ENCODE measurements around the gene MYO6.
A peak's percentile ranks its signal among the peaks of the same experiment; 100 is the strongest.

MYO6 gene

DNA sequence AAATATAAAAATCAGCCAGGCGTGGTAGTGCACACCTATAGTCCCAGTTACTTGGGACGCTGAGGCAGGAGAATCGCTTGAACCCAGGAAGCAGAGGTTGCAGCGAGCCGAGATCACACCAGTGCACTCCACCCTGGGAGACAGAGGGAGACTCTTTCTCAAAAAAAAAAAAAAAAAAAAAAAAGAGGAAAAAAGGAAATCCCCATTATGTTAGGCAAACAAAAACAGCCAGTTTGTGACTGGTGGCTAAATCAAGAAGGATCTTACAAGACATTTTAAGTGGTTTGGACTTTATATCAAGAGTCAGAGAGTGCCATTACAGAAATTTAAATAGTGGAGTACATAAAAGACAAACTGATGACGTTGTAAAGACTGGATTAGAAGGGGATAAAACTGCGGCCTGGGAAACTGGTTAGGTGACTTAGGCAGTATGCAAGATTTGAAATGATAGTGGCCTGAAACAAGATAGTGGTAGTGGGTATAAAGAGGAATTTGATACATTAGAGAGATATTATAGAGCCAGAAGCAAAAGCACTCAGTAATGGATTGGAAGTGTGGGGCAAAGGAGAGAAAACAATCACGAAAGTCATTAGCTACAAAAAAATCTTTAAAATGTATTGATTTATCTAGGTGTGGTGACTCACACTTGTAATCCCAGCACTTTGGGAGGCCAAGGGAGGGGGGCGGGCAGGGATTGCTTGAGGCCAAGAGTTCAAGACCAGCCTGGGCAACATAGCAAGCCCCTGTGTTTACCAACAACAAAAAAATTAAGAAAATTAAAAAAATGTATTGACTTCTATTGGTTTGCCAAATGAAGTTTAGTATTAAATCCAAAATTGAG is 1.7 kb upstream of the MYO6 start:
- no peaks in the 10 kb centered on the region for H3K27me3 ChIP-seq (ENCODE audit: control insufficient read depth, insufficient read depth, low read length)
- H3K4me1 ChIP-seq (ENCODE audit: control insufficient read depth, insufficient read depth, low read length) = 0 out of 2 replicates have a peak, but pooled peaks cover 3% of the 10 kb centered on the region
- H3K4me3 ChIP-seq (ENCODE audit: low read depth, low read length) = no peak overlapping the region
- no peaks in the 10 kb centered on the region for H3K9me3 ChIP-seq (ENCODE audit: control insufficient read depth, insufficient read depth, low read length)
- no peak overlapping the region for H3K27ac ChIP-seq (ENCODE audit: low read depth, low read length)
- no peaks in the 10 kb centered on the region for H3K36me3 ChIP-seq (ENCODE audit: control insufficient read depth, insufficient read depth, low read length)
- no peak overlapping the region for H3K9ac ChIP-seq (ENCODE audit: low read depth, low read length)

DNA sequence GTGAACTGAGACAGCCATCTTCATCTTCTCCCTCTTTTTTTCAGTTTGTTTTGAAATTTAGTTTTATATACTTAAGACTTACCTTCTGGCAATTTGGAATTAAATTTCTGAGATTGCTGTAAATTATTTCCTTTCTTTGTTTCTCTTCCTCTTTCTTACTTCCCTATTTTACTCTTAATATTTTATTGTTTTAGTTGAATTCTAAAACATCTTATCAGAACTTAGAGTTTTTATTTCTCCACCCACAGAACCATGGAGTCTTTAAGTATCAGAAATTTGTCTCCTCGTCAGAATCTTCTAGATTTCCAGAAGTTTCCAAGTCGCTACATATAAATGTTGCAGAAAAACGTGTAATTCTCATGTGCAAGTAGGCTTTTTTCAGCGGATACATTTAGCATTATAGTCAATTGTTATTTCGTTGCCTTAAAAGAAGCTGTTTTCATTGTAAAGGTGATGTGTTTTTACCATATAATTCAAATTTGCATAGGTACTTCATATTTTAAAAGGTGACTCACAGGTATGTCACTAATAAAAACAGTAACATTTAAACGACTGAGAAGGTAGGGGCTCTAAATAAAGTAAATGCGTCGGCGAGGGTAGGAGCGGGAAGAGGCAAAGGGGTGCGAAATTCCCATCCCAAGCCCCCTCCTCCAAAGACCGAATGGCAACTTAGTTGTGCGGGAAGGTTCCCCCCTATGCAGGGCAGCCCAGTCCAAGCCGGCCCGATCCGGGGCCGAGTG is 866 bp upstream of the MYO6 start:
- H3K4me3 ChIP-seq (ENCODE audit: low read depth, low read length) = peak overlapping the region; percentile 86
- 0 out of 2 replicates have a peak, but pooled peaks cover 3% of the 10 kb centered on the region for H3K4me1 ChIP-seq (ENCODE audit: control insufficient read depth, insufficient read depth, low read length)
- H3K27me3 ChIP-seq (ENCODE audit: control insufficient read depth, insufficient read depth, low read length) = no peaks in the 10 kb centered on the region
- H3K9me3 ChIP-seq (ENCODE audit: control insufficient read depth, insufficient read depth, low read length) = no peaks in the 10 kb centered on the region
- no peaks in the 10 kb centered on the region for H3K36me3 ChIP-seq (ENCODE audit: control insufficient read depth, insufficient read depth, low read length)
- H3K9ac ChIP-seq (ENCODE audit: low read depth, low read length) = peak overlapping the region; percentile 93
- H3K27ac ChIP-seq (ENCODE audit: low read depth, low read length) = peak overlapping the region; percentile 92

DNA sequence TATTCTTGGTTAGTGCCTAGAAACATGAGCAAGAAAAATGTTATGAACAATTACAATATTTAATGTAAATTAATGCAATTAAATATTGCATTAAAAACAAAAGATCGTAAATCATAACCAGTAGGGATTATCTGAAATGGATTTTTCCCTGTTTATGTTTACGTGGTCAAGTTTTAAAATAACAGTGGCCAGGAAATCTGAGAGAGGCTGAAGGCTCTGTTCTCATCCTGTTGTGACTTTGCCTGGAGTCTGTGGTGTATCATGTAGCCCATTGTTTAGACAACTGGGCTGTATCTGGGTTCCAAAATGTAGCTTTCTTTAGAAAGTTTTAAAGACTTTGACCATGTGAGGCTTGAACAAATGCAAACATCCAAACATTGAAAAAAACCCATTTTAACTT is 2.4 kb downstream of the MYO6 start:
- Histone ChIP-seq H3K27ac (ENCODE audit: low read depth, low read length) (no peak overlapping the region), H3K4me1 (ENCODE audit: control insufficient read depth, insufficient read depth, low read length) (0 out of 2 replicates have a peak, but pooled peaks cover 3% of the 10 kb centered on the region), H3K36me3 (ENCODE audit: control insufficient read depth, insufficient read depth, low read length) (no peaks in the 10 kb centered on the region), H3K9me3 (ENCODE audit: control insufficient read depth, insufficient read depth, low read length) (no peaks in the 10 kb centered on the region), H3K4me3 (ENCODE audit: low read depth, low read length) (no peak overlapping the region), H3K9ac (ENCODE audit: low read depth, low read length) (no peak overlapping the region), H3K27me3 (ENCODE audit: control insufficient read depth, insufficient read depth, low read length) (no peaks in the 10 kb centered on the region)

DNA sequence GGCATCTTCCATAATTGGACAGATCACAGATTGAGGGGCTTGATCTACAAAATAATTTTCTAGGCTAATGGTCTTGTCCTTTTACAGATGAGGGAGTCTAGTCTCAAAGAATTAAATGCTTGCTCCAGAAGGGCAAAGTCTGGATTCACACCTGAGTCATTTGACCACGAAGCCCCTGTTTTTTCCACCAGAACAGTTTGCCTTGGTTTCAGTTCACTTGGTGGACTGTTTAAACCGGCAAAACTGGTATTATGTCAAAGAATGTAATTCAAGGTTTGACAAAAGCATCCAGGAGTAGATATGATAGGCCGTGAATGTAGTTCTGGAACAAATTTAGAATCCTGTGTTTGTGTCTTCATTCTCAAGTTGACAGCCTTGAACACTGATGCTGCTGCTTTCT is 3.3 kb downstream of the MYO6 start:
- no peaks in the 10 kb centered on the region for H3K9me3 ChIP-seq (ENCODE audit: control insufficient read depth, insufficient read depth, low read length)
- H3K9ac ChIP-seq (ENCODE audit: low read depth, low read length) = no peak overlapping the region
- no peaks in the 10 kb centered on the region for H3K36me3 ChIP-seq (ENCODE audit: control insufficient read depth, insufficient read depth, low read length)
- no peak overlapping the region for H3K27ac ChIP-seq (ENCODE audit: low read depth, low read length)
- no peak overlapping the region for H3K4me3 ChIP-seq (ENCODE audit: low read depth, low read length)
- no peaks in the 10 kb centered on the region for H3K27me3 ChIP-seq (ENCODE audit: control insufficient read depth, insufficient read depth, low read length)
- 0 out of 2 replicates have a peak, but pooled peaks cover 3% of the 10 kb centered on the region for H3K4me1 ChIP-seq (ENCODE audit: control insufficient read depth, insufficient read depth, low read length)

DNA sequence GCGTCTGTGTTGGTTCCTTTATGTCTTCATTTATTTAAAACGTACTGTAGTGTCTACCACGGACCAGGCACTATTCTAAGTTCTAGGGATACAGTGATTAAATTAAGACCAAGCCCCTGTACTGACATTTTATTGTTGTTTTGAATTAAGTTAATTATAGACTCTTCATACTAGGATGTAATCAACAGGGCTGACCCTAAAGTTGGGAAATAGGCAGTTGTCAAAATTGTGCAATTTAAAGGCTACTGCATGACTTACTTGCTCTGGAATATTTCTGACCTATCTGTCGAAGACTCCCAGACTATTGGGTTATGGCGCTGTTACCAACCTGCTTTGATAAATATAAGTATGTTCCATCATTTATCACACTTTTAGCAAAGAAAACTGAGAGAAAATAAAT is 6.7 kb downstream of the MYO6 start:
- H3K27me3 ChIP-seq (ENCODE audit: control insufficient read depth, insufficient read depth, low read length) = no peaks in the 10 kb centered on the region
- no peaks in the 10 kb centered on the region for H3K36me3 ChIP-seq (ENCODE audit: control insufficient read depth, insufficient read depth, low read length)
- no peak overlapping the region for H3K9ac ChIP-seq (ENCODE audit: low read depth, low read length)
- no peak overlapping the region for H3K27ac ChIP-seq (ENCODE audit: low read depth, low read length)
- no peaks in the 10 kb centered on the region for H3K9me3 ChIP-seq (ENCODE audit: control insufficient read depth, insufficient read depth, low read length)
- no peak overlapping the region for H3K4me3 ChIP-seq (ENCODE audit: low read depth, low read length)
- H3K4me1 ChIP-seq (ENCODE audit: control insufficient read depth, insufficient read depth, low read length) = 0 out of 2 replicates have a peak, but pooled peaks cover 7% of the 10 kb centered on the region

DNA sequence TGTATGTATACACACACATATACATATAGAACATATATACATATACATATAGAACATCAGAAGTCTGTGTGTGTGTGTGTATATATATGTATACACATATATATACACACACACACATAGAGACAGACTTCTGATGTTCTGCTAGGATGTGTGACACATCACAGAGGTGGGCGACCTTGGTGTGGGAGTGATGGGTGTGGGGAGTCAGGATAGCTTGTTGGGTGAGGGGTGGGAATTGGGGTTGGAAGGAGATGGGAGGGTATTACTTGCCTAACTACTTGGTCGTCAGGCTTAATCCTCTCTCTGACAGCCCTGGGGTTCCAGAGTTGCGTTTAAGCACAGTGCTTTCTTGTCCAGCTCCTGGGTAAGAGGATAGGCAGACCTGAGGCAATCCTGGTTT is 8.3 kb downstream of the MYO6 start:
- no peaks in the 10 kb centered on the region for H3K9me3 ChIP-seq (ENCODE audit: control insufficient read depth, insufficient read depth, low read length)
- H3K4me3 ChIP-seq (ENCODE audit: low read depth, low read length) = no peak overlapping the region
- H3K27ac ChIP-seq (ENCODE audit: low read depth, low read length) = no peak overlapping the region
- H3K9ac ChIP-seq (ENCODE audit: low read depth, low read length) = no peak overlapping the region
- H3K27me3 ChIP-seq (ENCODE audit: control insufficient read depth, insufficient read depth, low read length) = no peaks in the 10 kb centered on the region
- H3K36me3 ChIP-seq (ENCODE audit: control insufficient read depth, insufficient read depth, low read length) = no peaks in the 10 kb centered on the region
- 0 out of 2 replicates have a peak, but pooled peaks cover 7% of the 10 kb centered on the region for H3K4me1 ChIP-seq (ENCODE audit: control insufficient read depth, insufficient read depth, low read length)

DNA sequence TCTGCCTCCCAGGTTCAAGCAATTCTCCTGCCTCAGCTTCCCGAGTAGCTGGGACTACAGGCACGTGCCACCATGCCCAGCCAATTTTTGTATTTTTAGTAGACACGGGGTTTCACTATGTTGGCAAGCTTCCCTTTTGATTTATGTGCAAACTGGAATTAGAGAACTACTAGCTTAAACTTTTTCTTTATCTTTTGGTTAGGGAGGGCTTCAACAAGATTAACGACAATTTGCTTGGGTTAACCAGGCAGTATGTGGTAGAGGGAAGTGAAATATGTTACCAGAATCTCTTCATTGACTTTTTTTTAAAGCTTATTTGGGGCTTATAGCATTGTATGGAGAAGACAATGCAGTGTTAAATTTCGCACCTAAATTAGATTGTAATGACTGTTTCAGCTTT is 9.0 kb downstream of the MYO6 start:
- H3K9ac ChIP-seq (ENCODE audit: low read depth, low read length) = no peak overlapping the region
- H3K36me3 ChIP-seq (ENCODE audit: control insufficient read depth, insufficient read depth, low read length) = no peaks in the 10 kb centered on the region
- 0 out of 2 replicates have a peak, but pooled peaks cover 7% of the 10 kb centered on the region for H3K4me1 ChIP-seq (ENCODE audit: control insufficient read depth, insufficient read depth, low read length)
- H3K27me3 ChIP-seq (ENCODE audit: control insufficient read depth, insufficient read depth, low read length) = no peaks in the 10 kb centered on the region
- H3K27ac ChIP-seq (ENCODE audit: low read depth, low read length) = no peak overlapping the region
- no peaks in the 10 kb centered on the region for H3K9me3 ChIP-seq (ENCODE audit: control insufficient read depth, insufficient read depth, low read length)
- no peak overlapping the region for H3K4me3 ChIP-seq (ENCODE audit: low read depth, low read length)

DNA sequence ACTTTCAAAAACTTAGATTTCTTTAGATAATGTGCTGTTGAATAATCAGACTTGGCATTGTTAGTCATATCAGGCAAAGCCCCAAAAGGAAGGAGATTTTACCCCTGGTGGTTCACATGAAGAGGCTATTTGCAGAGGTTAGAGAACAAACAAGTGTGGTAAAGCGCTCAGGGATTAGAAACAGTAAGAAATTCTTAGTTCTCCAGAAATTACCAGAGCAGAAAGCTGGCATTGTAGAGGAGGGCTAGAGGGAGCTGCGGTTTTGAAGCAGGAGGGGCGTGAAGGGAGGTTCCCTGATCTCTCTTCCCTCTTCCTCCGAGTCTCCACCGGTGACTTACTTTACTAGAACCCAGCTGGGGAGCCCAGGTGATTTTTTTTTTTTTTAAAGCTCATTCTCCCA is 10.2 kb downstream of the MYO6 start:
- H3K9ac ChIP-seq (ENCODE audit: low read depth, low read length) = no peak overlapping the region
- H3K9me3 ChIP-seq (ENCODE audit: control insufficient read depth, insufficient read depth, low read length) = no peaks in the 10 kb centered on the region
- H3K4me3 ChIP-seq (ENCODE audit: low read depth, low read length) = no peak overlapping the region
- no peak overlapping the region for H3K27ac ChIP-seq (ENCODE audit: low read depth, low read length)
- no peaks in the 10 kb centered on the region for H3K27me3 ChIP-seq (ENCODE audit: control insufficient read depth, insufficient read depth, low read length)
- 0 out of 2 replicates have a peak, but pooled peaks cover 7% of the 10 kb centered on the region for H3K4me1 ChIP-seq (ENCODE audit: control insufficient read depth, insufficient read depth, low read length)
- H3K36me3 ChIP-seq (ENCODE audit: control insufficient read depth, insufficient read depth, low read length) = 0 out of 2 replicates have a peak, but pooled peaks cover 2% of the 10 kb centered on the region

DNA sequence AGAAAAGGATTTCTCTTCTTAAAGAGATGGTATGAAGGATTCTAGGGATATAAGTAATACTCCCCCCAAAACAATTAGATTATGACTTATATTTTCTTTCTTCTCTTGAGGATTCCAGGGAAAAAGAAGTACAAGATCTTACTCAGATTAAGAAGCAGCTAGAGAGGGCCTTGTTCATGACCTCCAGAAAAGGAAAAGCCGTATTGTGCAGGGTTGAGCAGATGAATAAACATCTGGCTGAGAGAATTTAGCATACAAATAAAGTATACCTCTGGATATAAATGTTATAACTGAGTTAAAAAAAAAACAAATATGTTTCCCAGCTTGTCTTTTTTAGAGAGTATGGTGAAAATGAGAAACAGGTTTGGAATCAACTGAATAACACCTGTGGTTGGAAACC is 11.3 kb downstream of the MYO6 start:
- H3K9me3 ChIP-seq (ENCODE audit: control insufficient read depth, insufficient read depth, low read length) = no peaks in the 10 kb centered on the region
- H3K36me3 ChIP-seq (ENCODE audit: control insufficient read depth, insufficient read depth, low read length) = 0 out of 2 replicates have a peak, but pooled peaks cover 5% of the 10 kb centered on the region
- H3K9ac ChIP-seq (ENCODE audit: low read depth, low read length) = no peak overlapping the region
- no peak overlapping the region for H3K4me3 ChIP-seq (ENCODE audit: low read depth, low read length)
- H3K4me1 ChIP-seq (ENCODE audit: control insufficient read depth, insufficient read depth, low read length) = 0 out of 2 replicates have a peak, but pooled peaks cover 7% of the 10 kb centered on the region
- H3K27ac ChIP-seq (ENCODE audit: low read depth, low read length) = no peak overlapping the region
- no peaks in the 10 kb centered on the region for H3K27me3 ChIP-seq (ENCODE audit: control insufficient read depth, insufficient read depth, low read length)

DNA sequence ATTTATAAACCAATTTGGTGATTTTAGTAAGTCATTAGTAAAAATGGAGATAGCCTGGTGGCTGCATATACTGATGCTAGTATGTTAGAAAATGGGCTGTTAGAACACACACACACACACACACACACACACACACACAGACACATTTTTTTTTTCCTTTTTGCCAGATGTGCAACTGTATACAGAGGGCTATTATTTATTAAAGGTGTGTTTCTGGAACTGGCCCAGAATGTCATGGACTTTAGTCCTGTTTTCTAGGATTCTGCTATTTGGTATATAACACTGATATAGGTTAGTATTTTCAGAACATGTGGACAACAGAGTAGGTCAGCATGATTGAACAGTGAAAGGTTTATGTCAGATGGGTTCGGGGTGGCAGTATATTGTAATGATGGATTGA is 12.4 kb downstream of the MYO6 start:
- H3K9ac ChIP-seq (ENCODE audit: low read depth, low read length) = no peak overlapping the region
- no peaks in the 10 kb centered on the region for H3K9me3 ChIP-seq (ENCODE audit: control insufficient read depth, insufficient read depth, low read length)
- no peak overlapping the region for H3K27ac ChIP-seq (ENCODE audit: low read depth, low read length)
- H3K36me3 ChIP-seq (ENCODE audit: control insufficient read depth, insufficient read depth, low read length) = 0 out of 2 replicates have a peak, but pooled peaks cover 5% of the 10 kb centered on the region
- no peak overlapping the region for H3K4me3 ChIP-seq (ENCODE audit: low read depth, low read length)
- 0 out of 2 replicates have a peak, but pooled peaks cover 7% of the 10 kb centered on the region for H3K4me1 ChIP-seq (ENCODE audit: control insufficient read depth, insufficient read depth, low read length)
- no peaks in the 10 kb centered on the region for H3K27me3 ChIP-seq (ENCODE audit: control insufficient read depth, insufficient read depth, low read length)

DNA sequence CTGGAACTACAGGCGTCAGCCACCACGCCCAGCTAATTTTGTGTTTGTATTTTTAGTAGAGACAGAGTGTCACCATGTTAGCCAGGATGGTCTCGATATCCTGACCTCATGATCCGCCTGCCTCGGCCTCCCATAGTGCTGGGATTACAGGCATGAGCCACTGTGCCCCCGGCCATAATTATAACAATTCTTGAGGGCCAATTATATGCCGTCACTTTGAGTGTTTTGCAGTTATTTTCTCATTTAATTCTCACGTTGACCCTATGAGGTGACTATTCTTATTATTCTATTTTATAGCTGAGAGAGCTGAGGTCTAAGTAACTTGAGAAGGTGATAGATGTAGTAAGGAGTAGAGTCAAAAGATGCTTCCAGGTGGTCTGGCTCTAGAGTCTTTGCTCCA is 13.0 kb downstream of the MYO6 start:
- H3K27ac ChIP-seq (ENCODE audit: low read depth, low read length) = no peak overlapping the region

More for the DNA sequence above, 13.0 kb downstream of the MYO6 start:
- Histone ChIP-seq H3K36me3 (ENCODE audit: control insufficient read depth, insufficient read depth, low read length) (0 out of 2 replicates have a peak, but pooled peaks cover 5% of the 10 kb centered on the region), H3K9me3 (ENCODE audit: control insufficient read depth, insufficient read depth, low read length) (no peaks in the 10 kb centered on the region), H3K4me1 (ENCODE audit: control insufficient read depth, insufficient read depth, low read length) (0 out of 2 replicates have a peak, but pooled peaks cover 7% of the 10 kb centered on the region), H3K4me3 (ENCODE audit: low read depth, low read length) (no peak overlapping the region), H3K9ac (ENCODE audit: low read depth, low read length) (no peak overlapping the region), H3K27me3 (ENCODE audit: control insufficient read depth, insufficient read depth, low read length) (no peaks in the 10 kb centered on the region)
